Calu3 (cell line): Measurements from ENCODE around the gene MLLT10. TPM values are rescaled to one million over a fixed set of nuclear protein-coding genes. Genes with fewer than 3 reads are reported as not detected.
A peak's percentile ranks its signal among the peaks of the same experiment; 100 is the strongest.

Experiments used
- BruUV-seq: library from RNA; stranded (reverse); fragments of 400-500 nt; replicated peaks from 2 replicates; lab custom pipeline; 2021; lab: Mats Ljungman, UMichigan
- CTCF ChIA-PET: fragments of 300-600 bp; sonication (Branson Sonifier 250); formaldehyde crosslinking; loops from one replicate; lab custom pipeline; 2022; ENCODE audit warnings: antibody characterized with exemption; lab: Charles Lee
- DNase-seq: peaks from one replicate; pipeline ENCODE4 v3.0.0; 2022
- H3K27ac Mint-ChIP-seq: one replicate; pipeline ENCODE4 v1.8.0; 2022; ENCODE audit warnings: mixed read lengths; ENCODE audit not compliant: unreplicated experiment
- H3K27me3 Mint-ChIP-seq: one replicate; pipeline ENCODE4 v1.8.0; 2022; ENCODE audit warnings: mixed read lengths; ENCODE audit not compliant: unreplicated experiment
- H3K36me3 Mint-ChIP-seq: one replicate; pipeline ENCODE4 v1.8.0; 2022; ENCODE audit warnings: mild to moderate bottlenecking, moderate library complexity, mixed read lengths; ENCODE audit not compliant: insufficient read depth, unreplicated experiment
- H3K4me1 Mint-ChIP-seq: one replicate; pipeline ENCODE4 v1.8.0; 2022; ENCODE audit warnings: mild to moderate bottlenecking, low read depth, mixed read lengths; ENCODE audit not compliant: unreplicated experiment
- H3K4me3 Mint-ChIP-seq: one replicate; pipeline ENCODE4 v1.8.0; 2022; ENCODE audit warnings: mild to moderate bottlenecking, low read depth, moderate library complexity, mixed read lengths; ENCODE audit not compliant: unreplicated experiment
- H3K9me3 Mint-ChIP-seq: one replicate; pipeline ENCODE4 v1.8.0; 2022; ENCODE audit warnings: low read depth, mixed read lengths; ENCODE audit not compliant: unreplicated experiment
- intact Hi-C: fragments of 100-400 bp; cut with micrococcal nuclease; formaldehyde crosslinking; loops from one replicate; pipeline ENCODE4 v1.10.0; 2022; ENCODE audit not compliant: unreplicated experiment
- total RNA-seq: library from RNA; stranded (reverse); gene quantifications from 2 replicates; pipeline ENCODE4 v1.2.3, GENCODE V29; 2022
- TF ChIP-seq, protein P1 (sequence below): fragments of 200-600 bp; IDR thresholded peaks from one replicate; pipeline ENCODE4 v1.8.0; 2022; ENCODE audit warnings: antibody characterized with exemption; ENCODE audit not compliant: unreplicated experiment

The MLLT10 gene
- total RNA-seq, 1 experiment from 2014 or later = 34.7 TPM

DNA sequence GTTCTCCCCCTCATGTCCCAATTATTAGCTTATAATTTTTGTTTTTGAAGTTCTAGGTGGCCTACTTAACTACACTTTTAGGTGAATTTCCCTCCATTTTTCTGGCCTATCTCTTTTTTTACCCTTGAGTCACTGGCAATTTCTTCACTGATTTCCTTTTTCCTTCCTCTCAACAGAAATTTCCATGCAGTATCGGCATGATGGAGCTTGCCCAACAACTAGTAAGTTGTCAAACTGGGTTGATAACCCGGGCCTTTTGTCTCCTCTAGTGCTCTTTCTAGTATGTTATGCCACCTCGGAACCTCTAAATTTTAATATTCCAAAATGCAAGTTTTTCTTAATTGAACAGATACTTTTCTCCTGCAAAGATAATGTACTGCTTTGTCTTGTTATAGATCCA lies 147.1 kb downstream of the MLLT10 start:
- no peak overlapping the region for H3K27ac Mint-ChIP-seq
- H3K9me3 Mint-ChIP-seq = no peaks in the 10 kb centered on the region
- CTCF ChIA-PET = interaction anchor here (0.6 kb wide), 1 partner anchor 116 kb away, joined by 3 read pairs; no protein-coding TSS in a partner anchor
- DNase-seq = no peak
- intact Hi-C loops = no loop called here
- BruUV-seq = no TSS peak
- TF ChIP-seq, protein P1, sequence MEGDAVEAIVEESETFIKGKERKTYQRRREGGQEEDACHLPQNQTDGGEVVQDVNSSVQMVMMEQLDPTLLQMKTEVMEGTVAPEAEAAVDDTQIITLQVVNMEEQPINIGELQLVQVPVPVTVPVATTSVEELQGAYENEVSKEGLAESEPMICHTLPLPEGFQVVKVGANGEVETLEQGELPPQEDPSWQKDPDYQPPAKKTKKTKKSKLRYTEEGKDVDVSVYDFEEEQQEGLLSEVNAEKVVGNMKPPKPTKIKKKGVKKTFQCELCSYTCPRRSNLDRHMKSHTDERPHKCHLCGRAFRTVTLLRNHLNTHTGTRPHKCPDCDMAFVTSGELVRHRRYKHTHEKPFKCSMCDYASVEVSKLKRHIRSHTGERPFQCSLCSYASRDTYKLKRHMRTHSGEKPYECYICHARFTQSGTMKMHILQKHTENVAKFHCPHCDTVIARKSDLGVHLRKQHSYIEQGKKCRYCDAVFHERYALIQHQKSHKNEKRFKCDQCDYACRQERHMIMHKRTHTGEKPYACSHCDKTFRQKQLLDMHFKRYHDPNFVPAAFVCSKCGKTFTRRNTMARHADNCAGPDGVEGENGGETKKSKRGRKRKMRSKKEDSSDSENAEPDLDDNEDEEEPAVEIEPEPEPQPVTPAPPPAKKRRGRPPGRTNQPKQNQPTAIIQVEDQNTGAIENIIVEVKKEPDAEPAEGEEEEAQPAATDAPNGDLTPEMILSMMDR = no peak
- H3K4me1 Mint-ChIP-seq = no peaks in the 10 kb centered on the region
- no peaks in the 10 kb centered on the region for H3K27me3 Mint-ChIP-seq
- peaks cover 5% of the 10 kb centered on the region for H3K36me3 Mint-ChIP-seq
- H3K4me3 Mint-ChIP-seq = no peak overlapping the region

DNA sequence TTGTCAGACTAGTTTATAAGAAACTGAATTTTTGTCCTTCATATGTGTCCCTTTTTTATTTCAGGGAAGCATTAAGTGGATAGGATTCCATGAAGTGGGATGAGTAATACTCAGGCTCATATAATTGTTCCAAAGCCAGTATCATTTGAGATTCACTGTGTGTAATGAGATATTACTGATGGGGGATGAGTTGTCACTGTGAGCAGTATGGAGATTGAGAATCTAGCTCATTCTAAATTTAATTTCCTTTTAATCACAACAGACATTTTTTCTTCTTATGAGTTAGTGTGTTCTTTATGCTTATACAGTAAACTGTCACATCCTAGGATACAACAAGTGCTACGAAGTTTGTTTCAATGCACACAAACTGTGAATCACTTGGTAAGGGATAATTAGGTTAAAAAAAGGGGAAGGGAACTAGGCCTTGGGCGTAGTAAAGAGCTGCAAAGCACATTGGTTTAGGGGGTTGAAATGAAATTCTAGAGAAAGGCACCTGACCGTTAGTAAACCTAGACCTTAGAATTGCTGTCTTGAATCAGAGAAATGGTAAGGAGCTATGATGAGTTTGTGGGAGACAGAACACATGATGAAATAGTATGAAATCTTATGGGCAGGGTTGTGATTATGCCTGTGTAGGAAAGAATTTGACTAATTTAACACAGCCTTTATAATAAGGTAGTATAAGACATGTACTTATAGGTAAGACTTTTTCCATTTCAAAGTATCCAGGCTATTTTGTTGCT lies 153.4 kb downstream of the MLLT10 start:
- no peaks in the 10 kb centered on the region for H3K36me3 Mint-ChIP-seq
- no peak overlapping the region for H3K4me3 Mint-ChIP-seq
- intact Hi-C loops = no loop called here
- CTCF ChIA-PET = no interaction called here
- H3K27ac Mint-ChIP-seq = peak overlapping the region; percentile 29
- DNase-seq = no peak
- H3K4me1 Mint-ChIP-seq = peaks cover 9% of the 10 kb centered on the region
- TF ChIP-seq, protein P1 = no peak
- H3K9me3 Mint-ChIP-seq = no peaks in the 10 kb centered on the region
- no peaks in the 10 kb centered on the region for H3K27me3 Mint-ChIP-seq
- no TSS peak for BruUV-seq

DNA sequence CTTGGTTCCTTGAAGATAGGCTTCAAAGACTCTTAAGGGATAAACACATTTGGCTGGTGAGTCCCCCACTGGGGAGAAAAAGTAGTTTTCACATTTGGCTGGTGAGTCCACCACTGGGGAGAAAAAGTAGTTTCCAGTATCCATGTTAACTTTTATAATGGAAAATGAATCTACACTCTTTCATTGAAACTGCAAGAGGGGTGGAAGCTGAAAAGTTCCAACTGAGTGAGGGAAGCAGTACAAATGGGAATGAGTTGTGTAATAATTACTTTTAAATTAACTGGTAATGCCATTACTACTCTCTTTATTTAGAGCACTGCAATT lies 153.9 kb downstream of the MLLT10 start:
- no peaks in the 10 kb centered on the region for H3K27me3 Mint-ChIP-seq
- H3K36me3 Mint-ChIP-seq = no peaks in the 10 kb centered on the region
- no peaks in the 10 kb centered on the region for H3K9me3 Mint-ChIP-seq
- CTCF ChIA-PET = no interaction called here
- peaks cover 9% of the 10 kb centered on the region for H3K4me1 Mint-ChIP-seq
- intact Hi-C loops = no loop called here
- TF ChIP-seq, protein P1 = no peak
- no TSS peak for BruUV-seq
- no peak for DNase-seq
- no peak overlapping the region for H3K4me3 Mint-ChIP-seq
- H3K27ac Mint-ChIP-seq = peak overlapping the region; percentile 29

DNA sequence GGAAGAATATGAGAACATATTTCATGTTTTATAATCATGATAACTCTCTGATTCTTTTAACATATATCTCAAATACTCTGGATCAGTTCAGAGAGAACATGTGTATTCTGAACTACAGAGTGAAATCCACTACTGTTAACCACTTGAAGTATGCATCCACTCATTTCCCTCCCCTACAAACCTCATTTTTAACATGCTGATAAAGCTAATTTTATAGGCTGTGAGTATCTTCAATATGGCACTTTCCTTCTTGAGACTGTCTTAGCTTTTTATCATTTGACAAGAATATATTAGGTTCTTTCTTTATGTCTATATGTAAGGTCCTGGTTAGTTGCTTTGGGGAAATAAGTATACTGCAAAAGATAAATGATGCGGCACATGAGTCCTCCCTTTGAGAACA lies 154.8 kb downstream of the MLLT10 start:
- DNase-seq = no peak
- intact Hi-C loops = no loop called here
- Mint-ChIP-seq H3K9me3 (no peaks in the 10 kb centered on the region), H3K27me3 (no peaks in the 10 kb centered on the region), H3K27ac (no peak overlapping the region), H3K4me1 (peaks cover 9% of the 10 kb centered on the region), H3K4me3 (no peak overlapping the region), H3K36me3 (no peaks in the 10 kb centered on the region)
- TF ChIP-seq, protein P1 = no peak
- no TSS peak for BruUV-seq
- CTCF ChIA-PET = no interaction called here
